CD4-positive, alpha-beta T cell (primary cell): ENCODE results near the gene KRTAP12-2. TPM values are rescaled to one million over a fixed set of nuclear protein-coding genes. Genes with fewer than 3 reads are reported as not detected.

ENCODE experiments used
- ATAC-seq: fragments of 200-7000 bp; cut with Tn5 transposase; one replicate; pipeline ENCODE4 v1.10.0; 2022; ENCODE audit warnings: mild to moderate bottlenecking; ENCODE audit not compliant: poor library complexity
- CTCF ChIA-PET: fragments of 350-600 bp; sonication (Branson Sonifier 250); formaldehyde crosslinking; loops from one replicate; lab custom pipeline; 2021; ENCODE audit warnings: antibody characterized with exemption, inconsistent platforms; lab: Charles Lee
- POLR2A ChIA-PET: fragments of 350-600 bp; sonication (Branson Sonifier 250); formaldehyde crosslinking; loops from one replicate; lab custom pipeline; 2021; ENCODE audit warnings: antibody characterized with exemption, inconsistent platforms; lab: Charles Lee
- DNase-seq, 14 experiments: peaks; one replicate each; pipeline ENCODE4 v3.0.0-alpha.2; 2013 to 2020; ENCODE audit warnings: mixed read lengths in 2 of 14
- H3K27ac ChIP-seq, 2 donors: one replicate each; pipeline versions ENCODE4 v1.5.1 to v1.7.0; 2013; ENCODE audit warnings: low read length in 2 of 2, low read depth in 1 of 2, mild to moderate bottlenecking in 1 of 2
- H3K27me3 ChIP-seq, 2 experiments: 1 replicate in 1 of 2; 2 replicates in 1 of 2; pipeline versions ENCODE4 v1.6.1 to v1.7.0; 2013; ENCODE audit warnings: low read length in 2 of 2, control low read depth in 1 of 2, mild to moderate bottlenecking in 1 of 2, moderate library complexity in 1 of 2; ENCODE audit not compliant: insufficient read depth in 2 of 2, control insufficient read depth in 1 of 2
- H3K36me3 ChIP-seq: one replicate; pipeline ENCODE4 v1.6.1; 2013; ENCODE audit warnings: low read length, control low read depth; ENCODE audit not compliant: insufficient read depth
- H3K4me1 ChIP-seq: one replicate; pipeline ENCODE4 v1.6.1; 2013; ENCODE audit warnings: low read length, control low read depth; ENCODE audit not compliant: insufficient read depth
- H3K4me3 ChIP-seq: one replicate; pipeline ENCODE4 v1.5.1; 2013; ENCODE audit warnings: mild to moderate bottlenecking, low read length, moderate library complexity
- H3K9me3 ChIP-seq, 2 experiments: 1 replicate in 1 of 2; 2 replicates in 1 of 2; pipeline versions ENCODE4 v1.6.1 to v1.7.0; 2013; ENCODE audit warnings: low read length in 2 of 2, mild to moderate bottlenecking in 2 of 2, control low read depth in 1 of 2, moderate library complexity in 1 of 2; ENCODE audit not compliant: control insufficient read depth in 1 of 2, insufficient read depth in 1 of 2
- H3K27ac Mint-ChIP-seq: one replicate; pipeline ENCODE4 v1.8.0; 2020; ENCODE audit warnings: mixed read lengths
- H3K27me3 Mint-ChIP-seq: one replicate; pipeline ENCODE4 v1.8.0; 2021; ENCODE audit warnings: mixed read lengths
- H3K36me3 Mint-ChIP-seq: one replicate; pipeline ENCODE4 v1.8.0; 2021; ENCODE audit warnings: low read depth, mixed read lengths
- H3K4me1 Mint-ChIP-seq: one replicate; pipeline ENCODE4 v1.8.0; 2021; ENCODE audit warnings: low read depth, mixed read lengths
- H3K4me3 Mint-ChIP-seq: one replicate; pipeline ENCODE4 v1.8.0; 2020; ENCODE audit warnings: mild to moderate bottlenecking, mixed read lengths
- H3K9me3 Mint-ChIP-seq: one replicate; pipeline ENCODE4 v1.8.0; 2020; ENCODE audit warnings: mixed read lengths
- CTCF ChIP-seq: fragments of 200-600 bp; IDR thresholded peaks from one replicate; pipeline ENCODE4 v1.8.0; 2022; ENCODE audit warnings: antibody characterized with exemption, mild to moderate bottlenecking
- intact Hi-C, 2 experiments: fragments of 100-400 bp; cut with DNase I in 1 of 2; cut with micrococcal nuclease in 1 of 2; formaldehyde crosslinking; loops; one replicate each; pipeline versions ENCODE4 v1.15.1 to v1.9.0; 2023 to 2025; cut with DNase I, micrococcal nuclease
- total RNA-seq, 174 experiments: library from RNA in 2 of 174; stranded (reverse) in 2 of 174; gene quantifications; one replicate each; pipeline ENCODE4 v1.2.3 and lab custom pipeline; 2021 to 2026

Gene KRTAP12-2
- total RNA-seq, 2 experiments from 2014 or later: not detected

- Histone ChIP-seq H3K9me3 (no peaks in the 10 kb centered on the region), H3K27ac (no peak within 1 kb of the TSS), H3K27me3 (peaks cover 0 to 5% of the 10 kb centered on the region in 2 experiments), H3K4me1 (no peaks in the 10 kb centered on the region), H3K36me3 (no peaks in the 10 kb centered on the region), H3K4me3 (no peak within 1 kb of the TSS)
- no peaks in the 10 kb centered on the region for H3K4me1 Mint-ChIP-seq
- H3K36me3 Mint-ChIP-seq: no peaks in the 10 kb centered on the region
- H3K4me3 Mint-ChIP-seq: no peak within 1 kb of the TSS
- TF ChIP-seq CTCF: no peak
- DNase-seq: no peak
- no peak for ATAC-seq
- H3K27me3 Mint-ChIP-seq: peaks cover 27% of the 10 kb centered on the region
- ChIA-PET CTCF (no interaction called here), POLR2A (interaction anchor here (0.6 kb wide), 1 partner anchor 25 kb away, joined by 3 read pairs; no protein-coding TSS in a partner anchor)
- no peak within 1 kb of the TSS for H3K27ac Mint-ChIP-seq
- intact Hi-C loops: no loop called here
- H3K9me3 Mint-ChIP-seq: no peaks in the 10 kb centered on the region
These were observed 15.3 kb upstream of the KRTAP12-2 start, which contains the start of gene KRTAP12-1 for GRCh38 chr21:44681861-44682579. Gene KRTAP12-1, minus strand, starts transcription at chr21:44682163. Its CDS starts 40 bp downstream, at chr21:44682123.

- H3K27ac ChIP-seq: no peak overlapping the region
- no peaks in the 10 kb centered on the region for H3K9me3 Mint-ChIP-seq
- CTCF ChIA-PET: no interaction called here
- POLR2A ChIA-PET: no interaction called here
- H3K4me1 ChIP-seq: no peaks in the 10 kb centered on the region
- peaks cover 0 to 4% of the 10 kb centered on the region in 2 experiments for H3K27me3 ChIP-seq
- no peak overlapping the region for H3K4me3 Mint-ChIP-seq
- intact Hi-C loops: no loop called here
- TF ChIP-seq CTCF: no peak
- H3K9me3 ChIP-seq: no peaks in the 10 kb centered on the region
- H3K27me3 Mint-ChIP-seq: peaks cover 21% of the 10 kb centered on the region
- H3K27ac Mint-ChIP-seq: no peak overlapping the region
- no peak overlapping the region for H3K4me3 ChIP-seq
- no peaks in the 10 kb centered on the region for H3K4me1 Mint-ChIP-seq
- no peaks in the 10 kb centered on the region for H3K36me3 ChIP-seq
- DNase-seq (no peak), ATAC-seq (no peak)
- no peaks in the 10 kb centered on the region for H3K36me3 Mint-ChIP-seq
These were observed 14.4 kb upstream of the KRTAP12-2 start for GRCh38 chr21:44681152-44681551.

- DNase-seq: no peak
- H3K4me3 Mint-ChIP-seq: no peak overlapping the region
- CTCF ChIA-PET: no interaction called here
- H3K9me3 ChIP-seq: peaks cover 5 to 6% of the 10 kb centered on the region in 2 experiments
- H3K27ac Mint-ChIP-seq: no peak overlapping the region
- ATAC-seq: no peak
- no peak for TF ChIP-seq CTCF
- intact Hi-C loops: no loop called here
- peaks cover 6% of the 10 kb centered on the region for H3K27me3 Mint-ChIP-seq
- no peaks in the 10 kb centered on the region for H3K36me3 ChIP-seq
- H3K4me1 Mint-ChIP-seq: no peaks in the 10 kb centered on the region
- no peak overlapping the region for H3K27ac ChIP-seq
- peaks cover 7% of the 10 kb centered on the region for H3K36me3 Mint-ChIP-seq
- H3K27me3 ChIP-seq: no peaks in the 10 kb centered on the region
- H3K4me3 ChIP-seq: no peak overlapping the region
- POLR2A ChIA-PET: no interaction called here
- H3K4me1 ChIP-seq: no peaks in the 10 kb centered on the region
- peaks cover 8% of the 10 kb centered on the region for H3K9me3 Mint-ChIP-seq
These were observed 11.2 kb upstream of the KRTAP12-2 start for GRCh38 chr21:44677881-44678280.
